Pancreas (tissue), 10 donors: ENCODE results near the gene SPTLC1. TPM values are rescaled to one million over a fixed set of nuclear protein-coding genes. Genes with fewer than 3 reads are reported as not detected.
"Not testable (repeated sequence)": the region's sequence is repeated elsewhere in the genome, so short reads cannot be mapped to it uniquely, and the experiment has no call there.

Source experiments
- ATAC-seq, 4 donors: fragments of 200-7000 bp; cut with Tn5 transposase; one replicate each; pipeline versions ENCODE4 v1.8.0 to v1.9.1; 2020; ENCODE audit warnings: mild to moderate bottlenecking in 4 of 4, moderate library complexity in 4 of 4
- DNase-seq, 6 donors: peaks; one replicate each; pipeline ENCODE4 v3.0.0-alpha.2; 2020
- FAIRE-seq: peaks from 2 replicates; lab custom pipeline; 2012; peaks lifted over from hg19 to GRCh38; lab: Jason Lieb, UNC
- H3K27ac ChIP-seq, 4 donors: fragments of 200-600 bp; sonication (generic); 1 replicate in 3 of 4; 2 replicates in 1 of 4; pipeline versions ENCODE4 v1.5.0 to v1.8.0; 2020
- H3K27me3 ChIP-seq, 4 donors: fragments of 200-600 bp; one replicate each; pipeline ENCODE4 v1.8.0; 2021
- H3K36me3 ChIP-seq, 3 donors: fragments of 200-600 bp; sonication (generic) in 1 of 3; one replicate each; pipeline versions ENCODE4 v1.5.0 to v1.8.0; 2020 to 2021
- H3K4me1 ChIP-seq, 3 donors: fragments of 200-600 bp; one replicate each; pipeline ENCODE4 v1.8.0; 2021
- H3K4me3 ChIP-seq, 4 donors: fragments of 200-600 bp; sonication (generic) in 2 of 4; one replicate each; pipeline versions ENCODE4 v1.5.0 to v1.8.0; 2020 to 2021
- H3K9me3 ChIP-seq, 4 donors: fragments of 200-600 bp; one replicate each; pipeline ENCODE4 v1.8.0; 2021
- CTCF ChIP-seq, 4 donors: fragments of 200-600 bp; sonication (generic) in 3 of 4; IDR thresholded peaks; one replicate each; pipeline versions ENCODE4 v1.5.0 to v1.8.0; 2021; ENCODE audit warnings: antibody characterized with exemption in 4 of 4
- WGBS, 2 donors: extraction: QIAGEN DNeasy Blood & Tissue Kit; methylation state at CpG; one replicate each; pipeline ENCODE4 v1.1.7; 2013; 5-methylcytosine and 5-hydroxymethylcytosine counted together
- intact Hi-C, 3 donors: fragments of 100-400 bp; cut with DNase I; formaldehyde crosslinking; loops; one replicate each; pipeline versions ENCODE4 v1.11.1 to v1.14.2; 2022
- polyA plus RNA-seq, 2 donors: library from polyadenylated mRNA; stranded (reverse); fragments of 200-250 nt; gene quantifications; one replicate each; pipeline ENCODE4 v1.2.3, GENCODE V29; 2013
- total RNA-seq, 6 donors: library from RNA; stranded (reverse); fragmentation: NEBNext Ultra II Directional in 4 of 6; extraction: Animal tissue kit (Norgen Biotek cat#: 25700) in 4 of 6; gene quantifications; one replicate each; pipeline versions ENCODE4 v1.2.1 to v1.2.4, GENCODE V29; 2021 to 2023
- donor health status: healthy with polysubstance abuse.
- donor health status: DM: no; HTN: no; CAD: no; lungs with moderate emphysema.
- donor health status: DM: no; HTN: no; CAD: no.
- donor health status: control.
- donor health status: control.
- donor health status: Bipolar disorder and iron deficiency.
- donor health status: DM: yes; HTN: yes; CAD: no.
- donor health status: DM: no; HTN: no; CAD: no.
- donor health status: DM: no; HTN: no; CAD: no.
- donor health status: DM: yes; HTN: yes; CAD: no.

The SPTLC1 gene
- total and polyA plus RNA-seq, 8 donors = 13.0 to 36.0 (median 25.0) TPM

- intact Hi-C loops = no loop called here
- Histone ChIP-seq H3K9me3 (no peaks in the 10 kb centered on the region), H3K27me3 (no peaks in the 10 kb centered on the region), H3K4me3 (no peak overlapping the region), H3K4me1 (no peaks in the 10 kb centered on the region), H3K27ac (no peak overlapping the region), H3K36me3 (no peaks in the 10 kb centered on the region)
- ATAC-seq (no peak), DNase-seq (no peak), FAIRE-seq (no peak)
- no peak for TF ChIP-seq CTCF (IDR thresholded peaks at IDR 0.05)
- 71 to 83% methylated on average over 2 of the region's 2 CpGs for WGBS, 2 donors
Measured at GRCh38 chr9:92008041-92008440, 107.2 kb downstream of the SPTLC1 start.

GRCh38 chr9:92004045-92004392, 111.2 kb downstream of the SPTLC1 start:
- H3K9me3 ChIP-seq = no peaks in the 10 kb centered on the region
- FAIRE-seq = no peak
- H3K27me3 ChIP-seq = no peaks in the 10 kb centered on the region
- H3K27ac ChIP-seq = no peak overlapping the region
- no peak for TF ChIP-seq CTCF (IDR thresholded peaks at IDR 0.05)
- H3K4me3 ChIP-seq = no peak overlapping the region
- intact Hi-C loops = no loop called here
- H3K36me3 ChIP-seq = no peaks in the 10 kb centered on the region
- 70 to 71% methylated on average over 13 of the region's 13 CpGs for WGBS, 2 donors
- no peak for DNase-seq
- no peak for ATAC-seq
- H3K4me1 ChIP-seq = no peaks in the 10 kb centered on the region

GRCh38 chr9:92003308-92004044, 111.7 kb downstream of the SPTLC1 start:
- no peak overlapping the region for H3K4me3 ChIP-seq
- no peak for FAIRE-seq
- no peak for TF ChIP-seq CTCF (IDR thresholded peaks at IDR 0.05)
- peak in 1 of 6 donors; percentile 55 for DNase-seq
- intact Hi-C loops = no loop called here
- H3K9me3 ChIP-seq = no peaks in the 10 kb centered on the region
- no peaks in the 10 kb centered on the region for H3K36me3 ChIP-seq
- H3K4me1 ChIP-seq = no peaks in the 10 kb centered on the region
- H3K27ac ChIP-seq = no peak overlapping the region
- WGBS, 2 donors = 79 to 86% methylated on average over 30 to 31 of the region's 31 CpGs
- no peaks in the 10 kb centered on the region for H3K27me3 ChIP-seq
- ATAC-seq = no peak

GRCh38 chr9:92001948-92002347, 113.3 kb downstream of the SPTLC1 start:
- whole genome bisulfite sequencing, 2 donors = 83 to 87% methylated on average over 10 of the region's 10 CpGs
- not testable (repeated sequence) for FAIRE-seq, H3K27ac ChIP-seq

GRCh38 chr9:92001244-92001643, 114.0 kb downstream of the SPTLC1 start:
- no peak for TF ChIP-seq CTCF (IDR thresholded peaks at IDR 0.05)
- Histone ChIP-seq H3K27me3 (peaks cover 0 to 5% (median 0%) of the 10 kb centered on the region in 4 donors), H3K36me3 (no peaks in the 10 kb centered on the region), H3K9me3 (no peaks in the 10 kb centered on the region), H3K27ac (no peak overlapping the region), H3K4me1 (no peaks in the 10 kb centered on the region), H3K4me3 (no peak overlapping the region)
- 67 to 76% methylated on average over 6 of the region's 6 CpGs for WGBS, 2 donors
- ATAC-seq = no peak
- no peak for DNase-seq
- FAIRE-seq = no peak
- intact Hi-C loops = no loop called here

More at GRCh38 chr9:92001948-92002347, 113.3 kb downstream of the SPTLC1 start:
- DNase-seq, H3K4me1 ChIP-seq, H3K27me3 ChIP-seq, H3K4me3 ChIP-seq, H3K9me3 ChIP-seq, intact Hi-C loops, ATAC-seq, H3K36me3 ChIP-seq: not testable (repeated sequence)
